ENCODE data around the gene ATG2A. TPM values are rescaled to one million over a fixed set of nuclear protein-coding genes. Genes with fewer than 3 reads are reported as not detected.

The ATG2A gene
- total and polyA plus RNA-seq, 10 of the 15 experiments (the other 5 are each of a cell fraction or from before 2014, with no cell fraction given): 0.08 to 19.0 (median 4.6) TPM

- TF ChIP-seq MEF2A (IDR thresholded peaks at IDR 0.05; ENCODE audit: insufficient read depth, low read depth, low read length) (no peak), CEBPB (IDR thresholded peaks at IDR 0.05; ENCODE audit: borderline replicate concordance in 1 of 2, low read depth in 2 of 2, low read length in 2 of 2) (no peak), NR2C1 (IDR thresholded peaks at IDR 0.05) (no peak), NBN (IDR thresholded peaks at IDR 0.05) (no peak), POLR2AphosphoS2 (IDR thresholded peaks at IDR 0.05; ENCODE audit: low read depth, low read length) (no peak)
Measured at GRCh38 chr11:64906314-64906635, 10.7 kb downstream of the ATG2A start (continued).

- in situ Hi-C loops (cut with MboI) (no loop called here), intact Hi-C loops (cut with micrococcal nuclease; ENCODE audit: unreplicated experiment) (no loop called here)
- no peaks in the 10 kb centered on the region for H4K20me1 ChIP-seq (ENCODE audit: control insufficient read depth, insufficient read depth)
- peaks cover under 1% of the 10 kb centered on the region for H3K4me1 ChIP-seq (ENCODE audit: control insufficient read depth, insufficient read depth, low read length)
- H3K36me3 ChIP-seq (ENCODE audit: control insufficient read depth in 2 of 2, insufficient read depth in 2 of 2, low read length in 1 of 2): peaks cover 0 to 5% of the 10 kb centered on the region in 2 experiments; a peak in 3 of 4 replicates
- WGBS (ENCODE audit: insufficient coverage, insufficient replicate concordance, low lambda C conversion rate, missing lambda C conversion rate): 91% methylated on average over 24 of the region's 25 CpGs
- no peak overlapping the region for H3K4me2 ChIP-seq (ENCODE audit: control insufficient read depth, insufficient read depth)
- no peak for ATAC-seq
- H3K4me3 ChIP-seq: no peak overlapping the region
- DNase-seq (ENCODE audit: low read depth, low spot score): no peak
- no peaks in the 10 kb centered on the region for H3K79me2 ChIP-seq (ENCODE audit: control insufficient read depth, insufficient read depth, low read length)
- SMC1A ChIA-PET (ENCODE audit: uncharacterized antibody, unreplicated experiment): no interaction called here
- no peaks in the 10 kb centered on the region for H3K27me3 ChIP-seq (replicated peaks in 1 of 2; ENCODE audit: control insufficient read depth in 2 of 2, insufficient read depth in 2 of 2, low read length in 1 of 2)
- TF ChIP-seq BACH1 (IDR thresholded peaks at IDR 0.05; ENCODE audit: borderline replicate concordance) (no peak), LARP7 (IDR thresholded peaks at IDR 0.05) (no peak), FOXK2 (IDR thresholded peaks at IDR 0.05) (no peak), SIX5 (IDR thresholded peaks at IDR 0.05; ENCODE audit: low read depth, low read length, severe bottlenecking) (no peak)
- POLR2A ChIA-PET: no interaction called here
- no peaks in the 10 kb centered on the region for H3K9me3 ChIP-seq (replicated peaks; ENCODE audit: control insufficient read depth, insufficient read depth, low read length)
- CTCF ChIA-PET: interaction anchor here (0.7 kb wide), 1 partner anchor 57 kb away, joined by 3 read pairs; no protein-coding TSS in a partner anchor
- BruUV-seq (replicated peaks): no TSS peak
- H2AFZ ChIP-seq (ENCODE audit: control insufficient read depth, low read depth, low read length): no peak overlapping the region
- H3K9ac ChIP-seq (ENCODE audit: control insufficient read depth, insufficient read depth, low read length): no peak overlapping the region
- no peak for FAIRE-seq
- RAD21 ChIA-PET (ENCODE audit: unreplicated experiment): no interaction called here
- no peak overlapping the region for H3K27ac ChIP-seq (ENCODE audit: control insufficient read depth, insufficient read depth)
Measured at GRCh38 chr11:64905516-64906313, 11.3 kb downstream of the ATG2A start.
